Smooth muscle cell (in vitro differentiated cells): ENCODE data around the gene XRCC6. TPM values are rescaled to one million over a fixed set of nuclear protein-coding genes. Genes with fewer than 3 reads are reported as not detected.
"Not testable (repeated sequence)": the region's sequence is repeated elsewhere in the genome, so short reads cannot be mapped to it uniquely, and the experiment has no call there.

Experiments used
- DNase-seq: peaks from one replicate; lab custom pipeline; 2025; ENCODE audit not compliant: unreplicated experiment; lab: John Stamatoyannopoulos, UW
- H2AFZ ChIP-seq: fragments of 200-600 bp; sonication (generic); 2 replicates; pipeline ENCODE4 v1.6.0; 2016; ENCODE audit warnings: antibody characterized with exemption, low read depth, mild to moderate bottlenecking
- H3F3A ChIP-seq: fragments of 200-600 bp; sonication (generic); 2 replicates; pipeline ENCODE4 v1.6.0; 2017; ENCODE audit warnings: antibody characterized with exemption, low read depth
- H3K27ac ChIP-seq: fragments of 200-600 bp; sonication (generic); 2 replicates; pipeline ENCODE4 v1.5.1; 2016; ENCODE audit warnings: low read depth, mild to moderate bottlenecking
- H3K27me3 ChIP-seq: fragments of 200-600 bp; sonication (generic); 2 replicates; pipeline ENCODE4 v1.6.1; 2016; ENCODE audit warnings: low read depth, mild to moderate bottlenecking
- H3K36me3 ChIP-seq: fragments of 200-600 bp; sonication (generic); 2 replicates; pipeline ENCODE4 v1.5.1; 2016; ENCODE audit warnings: low read depth
- H3K4me1 ChIP-seq: fragments of 200-600 bp; sonication (generic); 2 replicates; pipeline ENCODE4 v1.5.1; 2016; ENCODE audit warnings: low read depth
- H3K4me2 ChIP-seq: fragments of 200-600 bp; sonication (generic); 2 replicates; pipeline ENCODE4 v1.6.0; 2016; ENCODE audit warnings: mild to moderate bottlenecking
- H3K4me3 ChIP-seq: fragments of 200-600 bp; sonication (generic); 2 replicates; pipeline ENCODE4 v1.5.1; 2016; ENCODE audit warnings: mild to moderate bottlenecking
- H3K79me2 ChIP-seq: fragments of 200-600 bp; sonication (generic); 2 replicates; pipeline ENCODE4 v1.6.0; 2016; ENCODE audit warnings: low read depth, mild to moderate bottlenecking
- H3K9ac ChIP-seq: fragments of 200-600 bp; sonication (generic); 2 replicates; pipeline ENCODE4 v1.6.0; 2016; ENCODE audit warnings: low read depth
- H3K9me3 ChIP-seq: fragments of 200-600 bp; sonication (generic); replicated peaks from 2 replicates; pipeline ENCODE4 v1.5.1; 2016; ENCODE audit warnings: low read depth
- H4K20me1 ChIP-seq: fragments of 200-600 bp; sonication (generic); 2 replicates; pipeline ENCODE4 v1.6.0; 2016; ENCODE audit warnings: low read depth
- WGBS: methylation state at CpG from one replicate; pipeline ENCODE4 v1.1.7; 2016; ENCODE audit warnings: low lambda C conversion rate; 5-methylcytosine and 5-hydroxymethylcytosine counted together
- polyA plus RNA-seq: library from polyadenylated mRNA; unstranded; fragments of >200 nt; fragmentation: Nextera tagmentation; extraction: Ambion mirVana; gene quantifications from 2 replicates; pipeline ENCODE4 v1.2.1, GENCODE V29; 2016
- total RNA-seq: library from RNA; depleted of rRNA; stranded (reverse); fragments of >200 nt; gene quantifications from 2 replicates; pipeline ENCODE4 v1.2.3, GENCODE V29; 2014
- TF ChIP-seq, protein P1 (sequence below): fragments of 200-600 bp; sonication (generic); IDR thresholded peaks from 2 replicates; pipeline ENCODE4 v1.5.1; 2017; ENCODE audit warnings: borderline replicate concordance, mild to moderate bottlenecking, antibody characterized with exemption; ENCODE audit not compliant: insufficient read depth, poor library complexity, severe bottlenecking

Gene XRCC6
- total and polyA plus RNA-seq, 2 experiments from 2014 or later, result 186 to 264 TPM

GRCh38 chr22:41589391-41590241, 31.5 kb upstream of the XRCC6 start, which contains the start of gene PMM1:
Gene PMM1, minus strand, starts transcription at chr22:41589840. Its CDS starts 35 bp downstream, at chr22:41589805.
- Histone ChIP-seq H3K27ac (peak within 1 kb of the TSS; percentile 56), H3K9ac (peak within 1 kb of the TSS; percentile 81), H3K9me3 (no peaks in the 10 kb centered on the region), H3K4me3 (peak within 1 kb of the TSS; percentile 95), H3K4me1 (peaks cover 8% of the 10 kb centered on the region), H4K20me1 (peaks cover 5% of the 10 kb centered on the region), H3K27me3 (no peaks in the 10 kb centered on the region), H3K4me2 (peak within 1 kb of the TSS; percentile 93), H3K36me3 (no peaks in the 10 kb centered on the region), H2AFZ (no peak within 1 kb of the TSS), H3F3A (no peaks in the 10 kb centered on the region), H3K79me2 (peaks cover 26% of the 10 kb centered on the region)
- TF ChIP-seq, protein P1, sequence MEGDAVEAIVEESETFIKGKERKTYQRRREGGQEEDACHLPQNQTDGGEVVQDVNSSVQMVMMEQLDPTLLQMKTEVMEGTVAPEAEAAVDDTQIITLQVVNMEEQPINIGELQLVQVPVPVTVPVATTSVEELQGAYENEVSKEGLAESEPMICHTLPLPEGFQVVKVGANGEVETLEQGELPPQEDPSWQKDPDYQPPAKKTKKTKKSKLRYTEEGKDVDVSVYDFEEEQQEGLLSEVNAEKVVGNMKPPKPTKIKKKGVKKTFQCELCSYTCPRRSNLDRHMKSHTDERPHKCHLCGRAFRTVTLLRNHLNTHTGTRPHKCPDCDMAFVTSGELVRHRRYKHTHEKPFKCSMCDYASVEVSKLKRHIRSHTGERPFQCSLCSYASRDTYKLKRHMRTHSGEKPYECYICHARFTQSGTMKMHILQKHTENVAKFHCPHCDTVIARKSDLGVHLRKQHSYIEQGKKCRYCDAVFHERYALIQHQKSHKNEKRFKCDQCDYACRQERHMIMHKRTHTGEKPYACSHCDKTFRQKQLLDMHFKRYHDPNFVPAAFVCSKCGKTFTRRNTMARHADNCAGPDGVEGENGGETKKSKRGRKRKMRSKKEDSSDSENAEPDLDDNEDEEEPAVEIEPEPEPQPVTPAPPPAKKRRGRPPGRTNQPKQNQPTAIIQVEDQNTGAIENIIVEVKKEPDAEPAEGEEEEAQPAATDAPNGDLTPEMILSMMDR, result no peak
- WGBS, result under 1% methylated on average over 36 of the region's 61 CpGs
- DNase-seq, result peak; percentile 100

- not testable (repeated sequence) for H3K36me3 ChIP-seq, DNase-seq, H2AFZ ChIP-seq, H3K27me3 ChIP-seq, H4K20me1 ChIP-seq, H3K9ac ChIP-seq, H3F3A ChIP-seq, H3K4me1 ChIP-seq, H3K27ac ChIP-seq, H3K9me3 ChIP-seq, H3K4me2 ChIP-seq, H3K4me3 ChIP-seq
- peaks cover 10% of the 10 kb centered on the region for H3K79me2 ChIP-seq
- WGBS, result 99% methylated on average over 45 of the region's 51 CpGs
Measured at GRCh38 chr22:41593336-41593960, 27.6 kb upstream of the XRCC6 start.

- Histone ChIP-seq H3F3A (peaks cover 6% of the 10 kb centered on the region), H3K27me3 (no peaks in the 10 kb centered on the region), H3K36me3 (no peaks in the 10 kb centered on the region), H3K79me2 (no peaks in the 10 kb centered on the region), H3K4me2 (no peak overlapping the region), H3K9ac (no peak overlapping the region), H2AFZ (no peak overlapping the region), H3K4me3 (no peak overlapping the region), H3K4me1 (no peaks in the 10 kb centered on the region), H3K27ac (no peak overlapping the region), H4K20me1 (no peaks in the 10 kb centered on the region), H3K9me3 (no peaks in the 10 kb centered on the region)
- no peak for DNase-seq
- TF ChIP-seq, protein P1, result no peak
- whole genome bisulfite sequencing, result 96% methylated on average over 5 of the region's 5 CpGs
Measured at GRCh38 chr22:41595703-41596102, 25.4 kb upstream of the XRCC6 start.

DNA sequence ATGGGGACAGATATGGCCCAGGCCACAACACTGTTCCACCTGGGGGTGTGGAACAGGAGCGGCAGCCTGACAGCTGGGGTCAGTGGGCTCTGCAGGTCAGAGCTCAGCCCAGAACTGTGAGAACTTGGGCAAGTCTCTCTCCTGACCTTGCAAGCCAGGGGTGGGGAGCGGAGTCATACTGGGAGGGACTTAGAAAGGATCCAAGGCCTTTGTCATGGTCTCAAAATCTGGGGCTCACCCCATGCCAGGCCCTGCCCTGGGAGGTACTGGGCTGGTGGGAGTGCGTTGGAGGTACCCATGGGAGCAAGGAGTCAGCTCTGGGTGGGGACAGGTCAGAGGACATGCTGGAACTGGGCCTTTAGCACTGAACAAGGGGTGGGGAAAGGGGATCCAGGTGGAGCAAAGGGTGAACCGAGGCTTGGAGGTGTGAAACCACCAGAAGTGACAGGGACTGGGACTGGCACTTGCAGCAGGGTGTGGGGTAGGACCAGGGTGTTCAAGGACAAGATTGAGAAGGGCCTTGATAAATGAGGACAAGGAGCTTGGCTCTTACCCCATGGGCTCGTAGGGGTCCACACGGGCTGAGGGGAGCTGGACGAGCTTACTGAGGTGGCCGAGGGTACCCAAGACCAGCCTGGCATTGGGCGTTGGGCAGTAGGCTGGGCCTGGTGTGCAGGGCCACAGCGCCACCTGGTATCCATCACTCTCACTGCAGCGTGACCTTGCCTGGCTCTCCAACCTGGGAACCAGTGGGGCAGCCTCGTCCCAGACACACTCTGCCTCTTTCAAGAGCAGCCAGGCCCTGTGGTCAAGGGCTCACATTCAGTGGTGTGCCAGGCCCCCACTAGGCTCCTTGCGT, 24.1 kb upstream of the XRCC6 start:
- H3K27me3 ChIP-seq, result no peaks in the 10 kb centered on the region
- no peak overlapping the region for H3K4me2 ChIP-seq
- H3K36me3 ChIP-seq, result no peaks in the 10 kb centered on the region
- H3K9me3 ChIP-seq, result no peaks in the 10 kb centered on the region
- H3K27ac ChIP-seq, result no peak overlapping the region
- H4K20me1 ChIP-seq, result no peaks in the 10 kb centered on the region
- H3K79me2 ChIP-seq, result no peaks in the 10 kb centered on the region
- 61% methylated on average over 12 of the region's 13 CpGs for WGBS
- TF ChIP-seq, protein P1, result peak; percentile 64
- H3K4me3 ChIP-seq, result no peak overlapping the region
- H2AFZ ChIP-seq, result no peak overlapping the region
- no peak overlapping the region for H3K9ac ChIP-seq
- DNase-seq, result no peak
- H3K4me1 ChIP-seq, result no peaks in the 10 kb centered on the region
- H3F3A ChIP-seq, result peaks cover 6% of the 10 kb centered on the region
